GM19395 (cell line): ENCODE data around the gene APC.
A peak's percentile ranks its signal among the peaks of the same experiment; 100 is the strongest.
"Not testable (repeated sequence)": the region's sequence is repeated elsewhere in the genome, so short reads cannot be mapped to it uniquely, and the experiment has no call there.

Source experiments
- ATAC-seq: cut with Tn5 transposase; IDR thresholded peaks from one replicate; pipeline ENCODE4 v1.9.1; 2021; ENCODE audit warnings: mild to moderate bottlenecking, moderate library complexity; ENCODE audit not compliant: unreplicated experiment

Gene APC

DNA sequence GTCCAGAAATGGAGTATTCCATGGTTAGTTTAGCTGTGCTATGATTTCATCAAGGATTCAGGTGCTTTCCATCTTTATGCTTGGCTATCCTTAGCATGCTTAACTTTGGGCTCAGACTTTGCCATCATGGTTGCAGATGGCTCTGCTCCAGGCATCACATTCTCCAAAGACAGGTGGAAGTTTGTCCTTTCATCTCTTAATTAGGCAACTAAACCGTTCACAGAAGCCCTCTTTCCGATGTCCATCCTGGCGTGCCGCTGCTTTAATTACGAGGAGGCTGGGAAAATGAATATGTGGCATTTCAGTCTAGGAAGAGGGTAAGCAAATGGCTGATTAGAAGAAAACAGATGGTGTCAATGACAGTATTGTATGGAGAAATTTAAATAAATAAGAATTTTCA is 24.5 kb upstream of the APC start:
- no peak for ATAC-seq

DNA sequence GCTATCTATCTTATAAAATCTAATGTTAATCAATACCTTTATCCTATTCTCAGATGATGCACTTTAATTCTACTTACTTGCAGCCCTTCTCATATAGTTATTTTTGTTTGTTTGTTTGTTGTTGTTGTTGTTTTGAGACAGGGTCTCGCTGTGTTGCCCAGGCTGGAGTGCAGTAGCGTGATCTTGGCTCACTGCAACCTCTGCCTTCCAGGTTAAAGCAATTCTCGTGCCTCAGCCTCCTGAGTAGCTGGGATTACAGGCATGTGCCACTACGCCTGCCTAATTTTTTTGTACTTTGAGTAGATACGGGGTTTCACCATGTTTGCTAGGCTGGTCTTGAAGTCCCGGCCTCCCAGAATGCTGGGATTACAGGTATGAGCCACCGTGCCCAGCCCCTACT is 20.8 kb upstream of the APC start:
- not testable (repeated sequence) for ATAC-seq

DNA sequence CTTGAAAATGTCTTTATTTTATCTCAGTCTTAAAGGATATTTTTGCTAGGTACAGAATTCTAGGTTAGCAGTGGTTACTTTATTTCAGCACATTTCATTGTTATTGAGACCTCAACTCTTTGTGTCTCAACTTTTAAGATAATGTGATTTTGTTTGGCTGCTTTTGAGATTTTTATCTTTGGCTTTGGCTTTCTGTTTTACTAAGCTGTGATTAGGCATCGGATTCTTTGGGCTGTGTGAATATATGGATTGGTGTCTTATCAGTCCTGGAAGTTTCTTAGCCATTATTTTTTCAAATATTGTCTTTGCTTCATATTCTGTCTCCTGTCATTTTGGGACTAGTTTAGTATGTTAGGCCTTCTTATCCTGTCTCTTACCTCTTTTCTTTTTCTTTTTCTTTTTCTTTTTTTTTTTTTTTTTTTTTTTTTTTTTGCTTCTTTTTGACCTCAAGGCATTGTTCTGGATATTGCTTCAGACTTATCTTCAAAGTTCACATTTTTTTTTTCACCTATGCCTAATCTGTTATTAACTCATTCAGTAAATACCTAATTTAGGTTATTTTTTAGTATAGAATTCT is 20.1 kb upstream of the APC start:
- no peak for ATAC-seq

DNA sequence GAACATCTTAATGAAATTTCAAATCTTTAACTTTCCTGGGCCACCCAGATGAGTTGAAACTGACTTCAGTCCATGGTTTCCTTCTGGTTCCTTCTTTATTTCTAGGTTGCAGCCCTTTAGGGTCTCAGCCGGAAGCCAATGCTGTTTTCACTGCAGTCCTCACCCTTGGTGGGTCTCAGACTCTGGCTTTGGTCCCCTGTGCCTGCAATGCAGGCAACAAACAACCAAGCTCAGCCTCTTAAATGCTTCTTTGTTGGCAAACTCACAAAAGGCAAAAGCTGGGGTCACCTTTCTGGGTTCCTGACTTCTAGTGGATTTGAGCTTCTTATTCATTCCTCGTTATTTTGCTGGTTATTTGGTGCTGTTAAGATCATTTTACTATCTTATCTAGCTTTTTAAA is 19.3 kb upstream of the APC start:
- ATAC-seq, result no peak

DNA sequence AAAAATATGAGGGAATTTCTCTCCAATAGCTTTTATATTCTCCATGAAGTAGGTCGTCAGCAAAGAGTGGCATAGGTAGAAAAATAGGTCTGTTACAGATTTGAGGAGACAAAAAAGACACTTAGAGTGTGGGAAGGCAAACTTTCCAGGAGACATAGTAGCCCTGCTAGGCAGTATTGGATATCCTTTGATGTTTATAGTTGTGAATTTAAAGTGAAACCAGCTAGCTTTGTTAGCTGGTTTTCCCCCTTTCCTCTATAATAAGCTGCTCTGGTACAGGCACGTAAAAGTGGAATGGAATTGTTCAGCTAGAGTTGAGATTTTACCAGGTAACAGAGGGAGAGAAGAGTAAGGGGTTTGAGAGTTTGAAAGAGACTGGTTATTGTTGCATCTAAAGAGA is 17.1 kb upstream of the APC start:
- no peak for ATAC-seq

DNA sequence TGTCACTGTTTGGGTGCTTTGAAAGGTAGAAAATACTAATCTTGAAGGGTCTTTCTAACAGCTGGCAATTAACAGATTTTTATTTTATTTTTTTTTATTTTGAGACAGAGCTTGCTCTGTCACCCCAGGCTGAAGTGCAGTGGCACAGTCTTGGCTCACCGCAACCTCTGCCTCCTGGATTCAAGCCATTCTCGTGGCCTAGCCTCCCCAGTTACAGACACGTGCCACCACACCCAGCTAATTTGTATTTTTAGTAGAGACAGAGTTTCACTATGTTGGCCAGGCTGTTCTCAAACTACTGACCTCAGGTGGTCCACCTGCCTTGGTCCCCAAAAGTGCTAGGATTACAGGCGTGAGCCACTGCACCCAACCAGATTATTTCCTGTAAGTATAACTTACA is 12.8 kb upstream of the APC start:
- ATAC-seq, result no peak

DNA sequence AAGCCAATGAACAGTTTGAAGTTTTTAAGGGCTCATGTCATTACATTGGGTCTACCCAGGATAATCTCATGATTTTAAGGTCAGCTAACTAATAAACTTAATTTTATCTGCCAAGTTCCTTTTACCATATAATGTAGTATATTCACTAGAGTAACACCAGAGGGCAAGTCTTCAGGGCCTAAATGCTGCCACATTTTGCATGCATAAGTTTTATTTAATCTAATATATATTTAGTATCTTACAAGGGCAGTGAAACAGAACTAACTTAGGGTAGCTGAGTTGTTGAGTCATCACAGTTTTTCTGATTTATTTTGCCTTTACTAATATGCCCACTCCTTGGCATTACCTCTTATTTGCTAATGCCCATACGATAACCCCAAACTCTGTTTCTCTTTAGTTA is 8.1 kb upstream of the APC start:
- no peak for ATAC-seq

DNA sequence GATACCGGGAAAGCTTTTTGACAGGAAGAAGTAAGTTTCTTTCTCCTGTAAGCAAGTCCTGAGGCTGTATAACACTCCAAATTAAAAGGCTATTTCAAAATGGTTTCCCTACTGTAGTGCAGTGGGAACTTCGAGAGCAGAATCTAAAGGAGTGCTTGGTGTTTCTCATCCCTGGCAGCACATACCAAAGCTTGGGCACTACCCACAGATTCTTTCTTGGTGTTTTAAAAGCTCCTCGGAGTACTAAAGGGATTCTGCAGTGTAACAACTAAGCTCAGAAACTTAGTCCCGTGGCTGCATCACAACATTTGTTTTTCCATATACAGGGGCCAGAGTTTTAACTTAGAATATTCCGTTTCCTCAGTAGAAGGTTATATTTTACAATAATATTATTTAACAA is 5.6 kb upstream of the APC start:
- no peak for ATAC-seq

DNA sequence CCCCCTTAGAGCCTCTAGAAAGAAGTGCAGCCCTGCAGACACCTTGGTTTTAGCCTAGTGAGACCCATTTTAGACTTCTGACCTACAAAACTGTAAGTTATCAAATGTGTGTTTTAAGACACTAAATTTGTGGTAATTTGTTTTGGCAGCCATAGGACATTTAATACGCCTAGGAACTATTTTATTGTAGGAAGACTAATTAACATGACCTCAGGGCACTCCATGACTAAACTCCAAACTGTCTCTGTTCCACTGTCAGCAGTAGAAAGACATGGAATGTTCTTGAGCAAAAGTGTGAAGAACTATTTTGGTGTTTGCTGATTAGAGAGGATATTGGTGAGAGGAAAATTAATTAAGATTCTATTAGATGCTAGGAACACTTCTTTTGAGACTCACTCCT is 4.1 kb upstream of the APC start:
- no peak for ATAC-seq

DNA sequence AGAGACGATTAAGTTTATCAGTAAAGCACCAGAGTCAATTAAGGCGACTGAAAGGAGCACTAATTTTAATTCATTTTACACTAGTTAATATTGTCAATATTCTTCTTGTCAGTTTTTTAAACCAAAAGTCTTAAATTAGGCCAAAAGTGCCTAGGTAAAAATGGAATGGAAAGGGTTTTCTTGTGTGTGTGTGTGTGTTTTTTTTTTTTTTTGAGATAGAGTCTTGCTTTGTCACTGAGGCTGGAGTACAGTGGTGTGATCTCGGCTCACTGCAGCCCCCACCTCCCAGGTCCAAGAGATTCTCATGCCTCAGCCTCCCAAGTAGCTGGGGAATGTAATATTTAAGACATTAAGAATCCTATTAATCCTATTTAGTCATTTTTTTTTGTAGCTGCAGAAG is 3.1 kb upstream of the APC start:
- ATAC-seq, result no peak

DNA sequence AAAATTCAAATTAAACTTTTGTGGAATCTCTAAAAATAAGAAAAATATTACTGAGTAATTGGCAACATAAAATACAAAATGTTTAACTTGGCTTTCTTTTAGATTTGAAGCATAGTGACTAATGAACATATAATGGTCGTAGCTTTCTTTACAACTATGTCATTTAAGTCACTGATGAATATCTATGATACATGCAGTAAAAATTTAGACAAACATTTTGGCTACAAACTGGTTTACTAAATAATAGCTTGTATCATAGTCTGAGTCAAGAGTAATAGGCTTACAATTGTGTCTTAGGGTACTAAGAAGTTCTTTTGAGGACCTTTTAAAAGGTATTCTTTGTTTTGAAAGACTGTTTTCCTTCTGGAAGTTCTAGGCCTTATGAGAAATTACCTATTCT is 2.0 kb upstream of the APC start:
- no peak for ATAC-seq

DNA sequence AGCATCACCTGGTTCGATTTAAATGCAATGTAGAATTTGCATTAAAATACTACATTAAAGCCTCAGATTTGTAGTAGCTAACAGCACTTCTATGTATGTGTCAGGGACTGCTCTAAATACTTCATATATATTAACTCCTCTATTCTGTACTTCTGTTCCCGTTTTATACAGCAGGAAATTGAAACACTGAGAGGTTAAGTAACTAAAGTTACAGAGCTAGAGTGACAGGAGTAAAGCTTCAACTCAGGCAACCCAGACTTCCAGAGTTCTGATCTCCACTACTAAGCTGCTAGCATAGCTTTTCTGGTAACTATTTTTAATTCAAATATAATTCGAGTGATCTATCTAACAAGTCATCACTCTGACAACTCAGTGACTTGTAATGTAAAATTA is 619 bp upstream of the APC start:
- ATAC-seq, result peak; percentile 0

DNA sequence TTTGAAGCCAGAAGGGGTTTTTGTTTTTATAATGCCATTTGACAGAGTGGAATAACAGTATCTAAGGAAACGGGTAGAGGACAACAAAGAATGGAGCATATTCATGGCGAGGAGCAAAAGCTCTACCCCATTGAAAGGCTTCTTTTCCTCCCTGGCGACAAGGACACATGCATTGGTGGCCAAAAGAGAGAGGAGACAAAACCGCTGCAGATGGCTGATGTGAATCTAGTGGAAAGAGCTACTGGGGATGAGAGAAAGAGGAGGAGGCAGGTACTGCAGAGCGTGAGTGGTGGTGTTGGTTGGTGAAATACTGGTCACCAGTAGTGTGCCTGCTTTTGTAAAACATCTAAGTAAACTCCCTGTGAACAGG is 491 bp downstream of the APC start:
- ATAC-seq, result peak; percentile 19

DNA sequence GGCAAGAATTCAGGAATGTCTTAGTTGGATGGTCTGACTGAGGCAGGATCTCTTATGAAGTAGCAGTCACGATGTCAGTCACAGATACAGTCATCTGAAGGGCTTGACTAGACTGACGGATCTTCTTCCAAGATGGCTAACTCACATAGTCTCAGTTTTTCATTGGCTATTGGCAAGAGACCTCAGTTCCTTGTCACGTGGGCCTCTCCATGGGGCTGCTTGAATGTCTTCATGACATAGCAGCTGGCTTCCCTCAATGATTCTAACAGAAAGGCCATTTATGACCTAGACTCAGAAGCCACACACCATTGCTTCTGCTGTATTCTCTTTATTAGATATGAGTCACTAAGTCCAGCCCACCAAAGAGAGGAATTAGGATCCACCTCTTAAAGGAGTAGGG is 4.7 kb downstream of the APC start:
- no peak for ATAC-seq

DNA sequence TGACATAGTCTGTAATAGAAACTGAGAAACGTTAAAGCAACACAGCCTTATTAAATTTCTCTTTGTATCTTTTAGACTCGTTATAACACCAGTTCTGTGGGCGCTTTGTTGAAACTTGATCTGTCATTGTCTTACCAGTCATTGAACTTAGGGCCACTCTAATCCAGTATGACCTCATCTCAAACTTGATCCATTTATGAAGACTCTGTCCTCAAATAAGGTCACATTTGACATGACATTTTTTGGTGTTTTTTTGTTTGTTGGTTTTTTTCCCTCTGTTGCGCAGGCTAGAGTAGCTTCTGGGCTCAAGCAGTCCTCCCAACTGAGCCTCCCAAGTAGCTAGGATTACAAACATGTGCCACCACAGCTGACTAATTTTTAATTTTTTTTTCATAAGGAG is 5.9 kb downstream of the APC start:
- ATAC-seq, result no peak

DNA sequence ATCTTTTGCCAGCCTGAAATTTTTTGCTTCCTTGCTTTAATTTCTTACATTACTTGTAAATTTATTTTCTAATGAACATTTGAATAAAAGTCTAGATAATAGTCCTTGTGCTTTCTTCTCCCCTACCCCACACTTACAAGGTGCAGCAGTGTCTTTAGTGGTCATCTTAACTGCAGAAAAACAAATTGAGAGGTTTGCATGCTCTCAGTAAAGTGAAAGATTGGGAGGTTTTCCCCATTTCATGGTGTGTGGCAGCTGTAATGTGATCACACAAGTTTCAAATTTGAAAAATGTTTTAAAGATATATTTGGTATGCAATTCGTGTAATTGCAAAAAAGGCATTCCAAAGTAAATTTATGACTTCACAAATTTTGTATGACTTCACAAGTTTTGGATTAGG is 14.7 kb downstream of the APC start:
- no peak for ATAC-seq

DNA sequence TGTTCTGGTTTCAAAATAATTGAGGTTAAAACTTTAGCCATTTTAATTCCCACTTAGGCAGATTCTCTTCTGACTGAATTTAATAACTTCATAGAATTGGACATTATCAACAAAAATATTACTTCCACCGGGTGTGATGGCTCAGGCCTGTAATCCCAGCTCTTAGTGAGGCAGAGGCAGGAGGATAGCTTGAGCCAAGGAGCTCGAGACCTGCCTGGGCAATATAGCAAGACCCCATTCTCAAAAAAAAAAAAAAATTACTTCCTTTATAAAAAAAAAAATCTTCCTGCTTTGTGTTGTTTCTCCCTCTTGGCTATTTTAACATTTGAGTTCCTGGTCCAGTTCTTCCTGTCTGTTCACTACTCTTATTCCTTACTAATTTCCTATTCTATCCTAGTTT is 18.0 kb downstream of the APC start:
- ATAC-seq, result no peak

DNA sequence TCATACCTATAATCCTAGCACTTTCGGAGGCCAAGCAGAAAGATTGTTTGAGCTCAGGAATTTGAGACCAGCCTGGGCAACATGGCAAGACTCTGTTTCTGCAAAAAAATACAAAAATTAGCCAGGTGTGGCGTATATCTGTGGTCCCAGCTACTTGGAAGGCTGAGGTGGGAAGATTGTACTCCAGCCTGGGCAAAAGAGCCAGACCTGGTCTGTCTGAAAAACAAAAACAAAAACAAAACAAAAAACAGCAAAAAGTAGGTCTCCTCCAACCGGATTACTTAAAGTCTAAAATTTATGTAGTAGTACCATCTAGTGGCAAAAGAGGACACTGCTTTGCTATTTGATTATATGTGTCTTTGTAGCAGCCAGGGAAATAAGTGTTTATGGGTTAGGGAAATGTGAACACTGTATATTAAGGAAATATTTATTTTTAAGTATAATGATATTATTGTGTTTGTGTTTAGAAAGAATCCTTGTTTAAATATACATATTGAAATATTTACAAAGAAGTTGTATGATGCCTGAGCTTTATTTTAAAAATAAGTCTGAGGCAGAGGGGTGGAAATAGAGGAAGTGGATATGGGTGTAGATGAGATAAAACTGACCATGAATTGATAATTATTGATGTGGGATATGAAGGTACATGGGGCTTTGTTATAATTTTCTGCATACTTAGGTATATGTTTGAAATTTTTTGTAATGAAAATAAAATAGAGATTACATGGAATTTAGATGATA is 20.0 kb downstream of the APC start:
- ATAC-seq, result peak; percentile 92

DNA sequence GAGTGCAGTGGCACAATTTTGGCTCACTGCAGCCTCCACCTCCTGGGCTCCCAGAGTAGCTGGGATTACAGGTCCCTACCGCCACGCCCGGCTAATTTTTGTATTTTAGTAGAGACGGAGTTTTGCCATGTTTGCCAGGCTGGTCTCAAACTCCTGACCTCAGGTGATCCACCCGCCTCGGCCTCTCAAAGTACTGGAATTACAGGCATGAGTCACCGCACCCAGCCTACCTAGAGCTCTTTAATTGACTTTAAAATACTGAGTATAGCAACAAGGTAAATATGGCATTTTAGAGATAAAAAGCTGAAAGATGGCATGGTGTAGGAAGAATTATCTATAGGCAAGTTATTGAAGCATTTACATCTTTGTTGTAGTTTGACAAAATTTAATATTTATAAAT is 21.0 kb downstream of the APC start:
- ATAC-seq, result no peak

DNA sequence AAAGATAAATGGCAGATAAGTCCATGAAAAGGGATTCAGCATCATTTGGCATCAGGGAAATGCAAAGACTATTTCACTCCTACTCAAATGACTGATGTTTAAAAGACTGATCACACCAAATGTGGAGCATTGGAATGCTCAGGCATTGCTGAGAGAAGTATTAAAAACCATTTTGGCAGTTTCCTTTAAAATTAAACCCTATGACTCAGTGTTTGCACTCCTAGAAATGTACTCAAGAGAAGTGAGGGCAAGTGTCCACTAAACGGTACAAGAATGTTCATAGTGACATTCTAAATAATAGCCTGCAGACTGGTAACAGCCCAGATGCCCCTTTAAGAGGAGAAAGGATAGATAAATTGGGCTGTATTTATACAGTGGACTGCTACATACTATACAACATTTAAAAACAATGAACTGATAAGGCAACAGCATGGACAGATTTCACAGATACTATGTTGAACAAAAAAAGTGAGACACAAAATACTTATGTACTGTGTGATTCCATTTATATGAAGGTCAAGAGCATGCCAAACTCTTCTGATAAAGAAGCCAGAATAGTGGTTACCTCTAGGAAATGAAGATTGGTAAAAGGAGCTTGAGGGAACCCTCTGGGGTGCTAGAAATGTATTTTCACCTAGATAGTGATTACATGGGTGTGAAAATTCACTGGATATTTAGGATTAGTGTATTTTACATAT is 24.6 kb downstream of the APC start:
- ATAC-seq, result no peak

DNA sequence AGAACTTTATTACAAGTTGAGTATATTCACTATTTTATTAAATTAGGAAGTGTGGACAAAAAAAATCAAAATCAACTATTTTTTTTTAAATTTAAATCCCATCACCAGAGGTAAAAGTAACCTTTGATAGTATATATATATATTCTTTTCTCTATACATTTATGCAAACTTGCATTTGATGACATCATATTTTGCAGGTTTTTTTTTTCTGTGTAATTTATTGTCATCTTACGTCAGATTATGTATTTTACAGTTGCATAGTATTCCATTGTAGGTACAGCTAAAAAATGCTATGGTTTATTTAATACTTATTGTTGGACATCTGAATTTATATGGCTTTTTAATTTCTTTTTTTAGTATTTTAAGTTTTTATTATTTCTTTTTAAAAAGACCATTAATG is 25.5 kb downstream of the APC start:
- no peak for ATAC-seq

DNA sequence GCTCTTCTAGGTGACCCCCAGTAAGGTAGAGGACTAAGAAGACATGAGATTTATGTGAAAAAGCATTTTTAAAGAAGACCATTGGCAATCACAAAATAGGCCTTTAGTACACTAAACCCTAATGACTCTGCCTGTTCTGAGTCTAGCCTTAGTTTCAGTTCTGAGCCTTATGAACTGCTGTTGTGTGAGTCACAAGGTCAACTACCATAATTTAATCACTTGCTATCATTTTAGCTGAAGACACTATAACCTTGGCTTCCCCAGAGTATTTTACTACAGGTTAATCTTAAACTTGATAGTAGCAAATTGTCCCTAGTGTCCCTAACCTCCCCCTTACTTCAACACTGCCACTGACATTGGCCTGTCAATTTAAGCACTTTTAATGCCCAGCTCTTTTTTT is 34.4 kb downstream of the APC start:
- no peak for ATAC-seq
